GM06990 (cell line): ENCODE results near the gene TPCN2.

Source experiments
- DNase-seq: peaks from one replicate; pipeline ENCODE4 v3.0.0-alpha.2; 2011; ENCODE audit not compliant: insufficient read length; ENCODE audit errors: extremely low read depth
- H3K27me3 ChIP-seq: replicated peaks from 2 replicates; pipeline ENCODE4 v1.6.0; 2011; ENCODE audit warnings: low read length; ENCODE audit not compliant: control insufficient read depth, insufficient read depth
- H3K36me3 ChIP-seq: 2 replicates; pipeline ENCODE4 v1.5.1; 2011; ENCODE audit warnings: low read length; ENCODE audit not compliant: control insufficient read depth, insufficient read depth
- H3K4me3 ChIP-seq: replicated peaks from 2 replicates; pipeline ENCODE4 v1.5.1; 2011; ENCODE audit warnings: low read depth, mild to moderate bottlenecking, control low read depth, low read length
- TF ChIP-seq, protein P1 (sequence below): IDR thresholded peaks from 2 replicates; pipeline ENCODE4 v1.5.1; 2011; ENCODE audit warnings: low read length, control low read depth, mild to moderate bottlenecking, inconsistent platforms; ENCODE audit not compliant: insufficient read depth, poor library complexity, severe bottlenecking

The TPCN2 gene

DNA sequence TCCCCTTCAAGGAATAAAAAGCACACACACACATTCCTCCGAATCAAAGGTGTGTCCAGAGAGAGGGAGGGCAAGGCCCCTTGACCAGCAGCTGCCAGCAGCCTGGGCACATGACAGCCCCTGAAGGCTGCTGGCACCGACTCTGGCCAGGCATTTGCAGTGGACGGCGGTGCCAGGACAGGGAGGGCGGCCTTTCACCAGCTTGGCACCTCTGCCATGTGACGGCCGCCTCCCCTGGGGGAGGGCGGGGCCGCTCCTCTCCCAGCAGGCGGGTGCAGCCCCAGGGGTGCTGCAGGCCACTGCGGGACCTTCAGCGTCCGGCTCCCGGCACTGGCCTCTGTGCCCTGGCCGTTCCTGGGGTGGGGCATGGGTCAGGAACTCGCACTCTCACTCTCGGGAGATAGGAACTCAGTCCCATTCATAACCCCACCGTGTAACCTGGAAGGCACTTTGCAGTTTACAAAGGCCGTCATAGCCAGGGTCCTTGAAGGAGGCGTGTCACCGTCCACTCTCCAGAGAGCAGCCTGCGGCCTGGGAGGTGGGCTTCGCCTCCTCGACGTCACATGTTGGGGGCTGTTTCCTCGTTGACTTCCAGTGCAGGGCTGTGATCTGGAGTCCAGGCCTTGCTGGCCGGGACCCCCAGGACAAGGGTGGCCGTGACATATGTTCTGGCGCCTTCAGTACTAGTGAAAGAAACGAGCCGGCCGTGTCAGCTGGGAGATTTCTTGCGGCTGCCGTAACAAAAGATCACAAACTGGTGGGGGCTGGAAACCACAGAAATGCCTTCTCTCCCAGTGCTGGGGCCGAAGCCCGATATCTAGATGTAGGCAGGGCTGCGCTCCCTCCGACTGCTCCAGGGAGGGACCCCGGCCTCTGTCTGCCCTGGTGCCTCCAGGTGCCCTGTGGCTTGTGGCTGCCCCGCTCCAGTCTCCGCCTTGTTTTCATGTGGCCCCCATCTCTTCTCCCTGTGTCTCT is 67.1 kb downstream of the TPCN2 start:
- H3K36me3 ChIP-seq: no peaks in the 10 kb centered on the region
- H3K4me3 ChIP-seq: no peak overlapping the region
- H3K27me3 ChIP-seq: no peaks in the 10 kb centered on the region
- TF ChIP-seq, protein P1, sequence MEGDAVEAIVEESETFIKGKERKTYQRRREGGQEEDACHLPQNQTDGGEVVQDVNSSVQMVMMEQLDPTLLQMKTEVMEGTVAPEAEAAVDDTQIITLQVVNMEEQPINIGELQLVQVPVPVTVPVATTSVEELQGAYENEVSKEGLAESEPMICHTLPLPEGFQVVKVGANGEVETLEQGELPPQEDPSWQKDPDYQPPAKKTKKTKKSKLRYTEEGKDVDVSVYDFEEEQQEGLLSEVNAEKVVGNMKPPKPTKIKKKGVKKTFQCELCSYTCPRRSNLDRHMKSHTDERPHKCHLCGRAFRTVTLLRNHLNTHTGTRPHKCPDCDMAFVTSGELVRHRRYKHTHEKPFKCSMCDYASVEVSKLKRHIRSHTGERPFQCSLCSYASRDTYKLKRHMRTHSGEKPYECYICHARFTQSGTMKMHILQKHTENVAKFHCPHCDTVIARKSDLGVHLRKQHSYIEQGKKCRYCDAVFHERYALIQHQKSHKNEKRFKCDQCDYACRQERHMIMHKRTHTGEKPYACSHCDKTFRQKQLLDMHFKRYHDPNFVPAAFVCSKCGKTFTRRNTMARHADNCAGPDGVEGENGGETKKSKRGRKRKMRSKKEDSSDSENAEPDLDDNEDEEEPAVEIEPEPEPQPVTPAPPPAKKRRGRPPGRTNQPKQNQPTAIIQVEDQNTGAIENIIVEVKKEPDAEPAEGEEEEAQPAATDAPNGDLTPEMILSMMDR: no peak
- DNase-seq: no peak

DNA sequence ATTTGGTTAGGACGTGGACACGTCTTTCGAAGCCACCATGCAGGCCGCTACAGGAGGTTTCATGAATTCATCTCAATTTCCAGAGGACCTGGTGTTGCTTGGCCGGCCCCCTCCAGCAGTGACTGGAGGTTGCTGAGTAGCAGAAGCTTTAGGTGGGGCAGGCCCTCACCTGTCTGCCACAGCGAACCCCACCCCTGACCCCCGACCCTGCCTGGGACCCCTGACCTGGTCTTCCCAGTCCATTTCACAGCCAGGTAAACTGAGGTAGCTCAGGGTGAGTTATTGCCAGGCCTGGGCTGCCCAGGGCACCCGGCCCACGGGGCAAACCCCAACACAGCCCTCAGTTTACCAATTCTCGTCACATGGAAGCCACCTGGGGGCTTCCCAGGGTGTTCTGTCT is 67.9 kb downstream of the TPCN2 start:
- H3K27me3 ChIP-seq: no peaks in the 10 kb centered on the region
- no peak for DNase-seq
- no peaks in the 10 kb centered on the region for H3K36me3 ChIP-seq
- TF ChIP-seq, protein P1: no peak
- no peak overlapping the region for H3K4me3 ChIP-seq

DNA sequence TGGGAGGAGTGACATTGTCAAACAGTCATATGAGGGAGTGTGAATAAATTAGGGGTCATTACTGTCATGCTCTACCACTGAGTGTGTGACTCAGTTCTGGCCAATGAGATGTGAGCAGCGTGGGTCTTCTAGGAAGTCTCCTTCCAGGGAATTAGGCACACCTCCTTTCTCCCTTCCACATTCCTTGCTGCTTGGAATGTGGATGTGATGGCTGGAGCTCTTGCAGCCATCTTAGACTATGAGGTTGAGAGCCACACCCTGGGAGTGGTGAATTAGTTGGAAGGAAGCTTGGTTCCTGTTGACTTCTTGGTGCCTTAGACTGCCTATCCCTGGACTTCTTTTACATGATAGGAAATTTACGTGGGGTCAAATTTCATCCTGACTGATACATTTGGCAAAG is 70.5 kb downstream of the TPCN2 start:
- TF ChIP-seq, protein P1: no peak
- Histone ChIP-seq H3K36me3 (no peaks in the 10 kb centered on the region), H3K27me3 (no peaks in the 10 kb centered on the region), H3K4me3 (no peak overlapping the region)
- DNase-seq: no peak

DNA sequence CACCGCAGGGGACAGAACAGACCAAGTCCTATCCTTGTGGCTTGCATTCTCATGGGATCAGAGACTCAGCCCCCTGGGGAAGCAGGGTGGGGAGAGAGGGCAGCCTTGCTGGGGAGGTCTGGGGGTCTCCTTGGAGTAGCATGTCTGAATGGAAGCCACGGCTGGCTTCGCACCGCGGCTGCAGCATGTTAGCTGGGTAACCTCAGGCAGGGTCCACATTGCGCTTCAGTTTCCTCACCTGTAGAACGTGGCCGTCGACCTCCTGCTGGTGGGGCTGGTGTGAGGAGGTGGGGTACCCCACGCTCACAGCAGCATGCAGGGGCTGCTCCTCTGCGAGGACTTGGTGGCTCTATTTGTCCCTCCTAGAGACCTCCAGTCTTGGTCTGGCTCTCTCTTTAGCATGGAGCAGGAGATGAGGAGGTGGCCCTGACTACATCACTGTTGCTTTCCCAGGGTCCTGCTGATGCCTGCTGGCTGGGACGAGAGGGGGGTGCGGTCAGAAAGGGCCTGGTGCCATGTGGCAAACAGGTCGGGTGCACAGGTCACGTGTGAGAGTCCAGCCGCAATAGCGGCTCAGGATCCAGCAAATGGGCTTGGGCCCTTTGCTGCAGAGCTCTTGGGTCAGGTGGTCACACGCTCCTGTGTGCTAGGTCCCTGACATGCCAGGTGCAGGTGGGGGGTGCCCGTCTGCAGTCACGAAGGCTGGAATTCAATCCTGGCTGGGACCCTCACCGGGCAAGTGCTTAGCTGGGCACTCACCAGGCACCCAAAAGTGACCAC is 71.6 kb downstream of the TPCN2 start:
- no peaks in the 10 kb centered on the region for H3K36me3 ChIP-seq
- DNase-seq: no peak
- no peaks in the 10 kb centered on the region for H3K27me3 ChIP-seq
- TF ChIP-seq, protein P1: no peak
- H3K4me3 ChIP-seq: no peak overlapping the region

DNA sequence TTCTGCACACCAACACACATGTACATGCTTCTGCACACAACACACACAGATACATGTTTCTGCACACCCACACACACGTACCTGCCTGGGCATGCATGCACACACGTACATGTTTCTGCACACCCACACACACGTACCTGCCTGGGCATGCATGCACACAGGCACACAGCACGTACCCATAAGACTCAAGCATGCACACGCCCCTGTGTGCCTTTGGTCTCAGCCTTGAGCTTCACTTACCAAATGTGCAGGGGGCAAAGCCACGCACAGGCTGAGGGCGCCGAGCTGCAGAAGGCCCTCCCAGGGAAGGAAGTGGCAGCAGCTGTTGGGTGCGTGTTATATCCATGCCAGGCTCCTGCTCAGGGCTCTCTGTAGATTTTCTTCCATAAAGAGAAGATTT is 72.3 kb downstream of the TPCN2 start:
- Histone ChIP-seq H3K4me3 (no peak overlapping the region), H3K27me3 (no peaks in the 10 kb centered on the region), H3K36me3 (no peaks in the 10 kb centered on the region)
- TF ChIP-seq, protein P1: no peak
- no peak for DNase-seq
